GM19238 (cell line): Measurements from ENCODE around the gene TCF12.

Source experiments
- DNase-seq: peaks from one replicate; pipeline ENCODE4 v3.0.0; 2011; ENCODE audit warnings: low spot score; ENCODE audit not compliant: insufficient read length

TCF12 gene

DNA sequence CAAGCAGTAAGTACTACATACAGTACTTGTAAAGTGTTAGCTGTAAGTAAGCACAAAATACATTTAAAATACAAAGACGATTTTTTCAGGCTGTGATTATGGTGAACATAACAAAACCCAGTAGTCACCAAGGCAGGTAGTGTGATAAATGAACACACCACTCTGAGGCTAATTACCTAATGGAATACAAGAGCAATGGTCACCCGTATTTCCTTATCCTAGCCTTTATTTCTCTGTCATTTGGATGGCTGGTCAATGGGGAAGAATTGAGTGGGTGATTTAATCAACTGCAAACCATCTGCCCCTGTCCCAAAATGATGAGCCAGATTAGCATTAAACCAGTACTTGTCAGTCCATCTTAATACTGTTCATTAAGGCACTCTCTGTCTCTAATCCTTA lies 368.7 kb downstream of the TCF12 start:
- no peak for DNase-seq

DNA sequence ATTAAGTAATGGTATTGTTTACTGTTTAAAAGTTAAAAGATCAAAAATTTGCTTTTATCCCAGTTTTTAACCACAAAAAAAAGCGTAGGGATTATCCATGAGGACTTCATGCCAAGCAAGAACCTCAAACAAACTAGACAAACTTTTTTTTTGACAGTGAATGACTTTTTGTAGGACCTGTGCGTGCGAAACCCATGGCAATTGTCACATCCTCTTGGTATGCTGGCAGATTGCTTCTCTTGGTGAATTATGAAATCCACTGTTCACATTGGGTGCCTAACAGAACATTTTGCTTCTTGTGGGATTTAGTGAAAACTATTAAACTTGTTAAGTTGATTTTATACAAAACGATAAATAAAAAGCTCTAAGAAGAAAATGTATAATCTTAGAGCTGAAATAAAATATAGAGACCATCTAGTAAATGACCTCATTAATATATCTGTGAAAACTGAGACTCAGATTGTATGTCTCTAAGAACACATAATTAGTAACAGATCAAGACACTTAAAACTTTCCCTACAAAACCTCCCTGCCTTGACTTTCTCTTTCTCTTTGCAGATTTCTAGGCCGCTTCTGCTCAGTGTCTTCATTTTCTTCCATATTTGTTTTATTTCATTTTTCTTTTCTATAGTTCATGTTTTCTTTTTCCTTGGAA lies 370.6 kb downstream of the TCF12 start:
- DNase-seq = no peak

DNA sequence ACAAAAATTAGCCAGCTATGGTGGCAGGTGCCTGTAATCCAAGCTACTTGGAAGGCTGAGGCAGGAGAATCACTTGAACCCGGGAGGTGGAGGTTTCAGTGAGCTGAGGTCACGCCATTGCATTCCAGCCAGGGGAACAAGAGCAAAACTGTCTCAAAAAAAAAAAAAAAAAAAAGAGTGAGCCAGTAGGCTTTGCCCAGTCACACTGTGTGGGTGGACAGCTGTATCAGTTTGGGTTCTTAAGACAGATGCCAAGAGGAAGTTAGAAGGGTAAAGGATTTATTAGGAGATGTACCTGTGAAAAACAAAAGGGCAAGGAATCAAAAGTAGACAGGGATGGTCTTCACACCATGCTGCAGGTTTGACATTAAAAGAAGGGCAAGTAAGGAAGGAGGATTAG lies 371.7 kb downstream of the TCF12 start:
- no peak for DNase-seq

DNA sequence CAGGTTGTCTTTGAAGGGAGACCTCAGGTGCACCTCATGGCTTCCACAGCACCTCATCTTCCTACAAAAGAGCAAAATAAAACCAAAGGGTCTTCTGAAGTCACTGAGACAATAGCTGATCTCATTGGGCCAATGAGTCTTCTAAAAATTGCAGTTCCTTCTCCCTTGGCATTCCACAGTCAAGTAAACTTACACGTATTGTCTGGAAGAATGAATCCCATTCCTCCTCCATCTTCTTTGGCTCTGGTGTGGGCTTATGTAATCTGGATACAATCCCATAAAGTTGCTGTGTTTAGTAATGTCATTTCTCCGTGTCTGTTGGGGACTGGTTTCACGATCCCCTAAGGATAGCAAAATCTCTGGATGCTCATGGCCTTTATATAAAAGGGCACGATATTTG lies 372.4 kb downstream of the TCF12 start:
- DNase-seq = no peak

DNA sequence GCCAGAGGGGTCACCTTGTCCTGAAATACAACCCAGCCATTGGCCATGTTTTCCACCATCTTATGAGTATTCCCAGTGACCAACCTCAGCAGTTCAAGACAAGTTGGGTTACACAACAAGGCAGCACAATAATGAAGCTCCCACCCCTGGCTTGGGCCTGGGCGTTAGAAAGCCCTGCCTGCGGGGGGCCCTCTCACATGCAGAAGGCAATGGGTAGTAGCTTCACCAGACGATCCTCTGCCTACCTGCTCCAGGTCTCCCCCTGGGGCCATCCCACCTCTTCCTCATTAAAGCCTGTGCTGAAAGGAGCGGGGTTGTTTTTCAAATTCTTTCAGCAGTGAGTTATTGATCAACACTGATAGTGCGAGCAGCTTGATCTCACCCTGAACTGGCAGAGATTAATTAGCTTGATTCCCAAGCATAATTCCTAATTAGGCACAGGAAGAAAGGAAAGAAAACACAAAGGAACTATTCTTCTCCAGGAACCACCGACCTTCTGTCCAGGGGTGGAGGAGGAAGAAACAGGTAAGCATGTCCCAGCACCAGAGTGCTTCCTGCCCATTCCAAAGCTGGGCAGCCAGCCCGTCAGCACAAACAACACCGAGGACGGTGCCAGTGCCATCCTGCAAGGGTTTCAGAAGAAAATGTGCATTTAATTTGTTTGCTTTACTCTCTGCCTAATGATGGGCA lies 378.2 kb downstream of the TCF12 start:
- DNase-seq = no peak

DNA sequence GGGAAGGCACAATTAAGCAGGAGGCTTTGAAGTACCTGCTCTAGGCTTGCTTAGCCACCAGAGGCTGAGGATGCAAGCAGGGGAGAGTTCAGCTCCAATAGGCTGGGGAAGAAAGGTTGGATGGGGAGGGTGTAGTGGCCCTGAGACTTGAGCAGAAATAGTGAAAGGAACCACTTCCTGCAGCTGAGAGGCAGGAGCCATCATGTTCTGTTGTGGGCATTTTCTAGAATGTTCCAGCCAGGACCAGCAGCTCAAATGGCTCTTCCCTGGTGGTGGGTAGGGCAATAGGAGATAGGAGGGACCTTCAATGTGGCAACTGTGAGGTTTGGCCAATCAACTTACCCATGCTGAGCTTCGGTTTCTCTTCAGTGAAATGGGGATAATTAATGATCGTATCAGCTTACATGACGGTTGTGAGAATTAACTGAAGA lies 378.7 kb downstream of the TCF12 start:
- DNase-seq = no peak

DNA sequence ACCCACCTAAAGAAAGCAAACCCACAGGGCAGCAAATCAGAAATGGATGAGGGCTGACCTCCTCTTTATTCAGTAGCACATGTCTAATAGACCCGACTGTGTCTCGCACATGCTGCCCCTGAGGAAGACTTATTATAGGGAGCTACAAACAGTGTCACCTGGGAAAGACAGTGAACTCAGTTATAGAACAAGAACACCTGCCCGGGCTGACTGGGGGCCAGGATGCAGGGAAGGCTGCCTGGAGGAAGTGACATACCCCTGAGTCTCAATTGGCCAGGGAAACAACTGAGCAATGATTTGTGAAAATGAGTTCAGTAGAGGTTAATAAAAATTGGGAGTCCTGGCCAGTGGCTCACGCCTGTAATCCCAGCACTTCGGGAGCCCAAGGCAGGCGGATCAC lies 379.2 kb downstream of the TCF12 start:
- no peak for DNase-seq

DNA sequence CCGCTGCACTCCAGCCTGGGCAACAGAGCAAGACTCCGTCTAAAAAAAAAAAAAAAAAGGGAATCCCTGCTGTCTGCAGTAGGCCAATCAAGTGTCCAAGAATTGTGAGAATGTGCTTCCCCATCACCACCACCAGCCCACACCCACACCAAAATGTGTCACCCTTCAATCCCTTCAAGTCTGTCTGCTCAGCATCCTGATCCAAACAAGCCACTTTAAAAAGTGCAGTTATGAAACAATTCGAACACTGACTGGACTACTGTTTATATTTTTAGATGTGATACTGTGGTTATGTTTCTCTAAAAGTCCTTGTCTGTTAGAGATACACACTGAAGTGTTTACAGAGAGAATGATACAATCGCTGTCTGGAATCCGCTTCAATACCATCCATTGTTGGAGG lies 379.8 kb downstream of the TCF12 start:
- no peak for DNase-seq

DNA sequence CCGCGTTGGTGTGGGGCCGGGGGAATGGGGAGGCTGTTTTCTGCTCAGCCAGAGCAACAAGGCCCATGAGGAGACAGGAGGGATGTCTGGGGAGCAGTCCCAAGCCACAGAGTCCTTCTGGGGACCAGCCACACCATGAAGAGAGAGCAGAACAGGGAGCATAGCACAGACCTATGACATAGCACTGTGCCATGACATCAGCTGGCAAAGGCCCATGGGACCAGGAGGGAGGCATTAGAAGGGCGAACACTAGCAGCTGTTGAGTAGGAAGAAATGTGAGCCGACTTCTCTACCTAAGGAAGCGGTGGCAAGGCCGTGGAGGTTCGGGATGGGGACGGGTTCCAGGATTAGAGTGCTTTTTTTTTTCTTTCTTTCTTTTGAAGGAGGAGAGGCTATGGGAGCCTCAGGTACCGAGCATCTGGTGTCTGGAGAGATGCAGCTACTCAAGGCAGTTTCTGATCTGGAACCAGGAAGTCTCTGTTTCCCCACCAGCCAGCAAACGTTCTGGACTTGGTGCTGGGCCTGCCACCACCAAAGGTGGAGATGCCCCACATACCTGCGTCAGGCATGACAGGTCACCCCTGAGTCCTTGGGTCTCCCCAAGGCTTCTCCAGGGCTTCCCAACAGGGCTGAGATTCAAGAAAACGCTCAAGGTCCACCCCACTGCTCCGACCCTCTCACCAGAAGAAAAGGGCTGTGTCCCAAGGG lies 380.6 kb downstream of the TCF12 start:
- DNase-seq = no peak

DNA sequence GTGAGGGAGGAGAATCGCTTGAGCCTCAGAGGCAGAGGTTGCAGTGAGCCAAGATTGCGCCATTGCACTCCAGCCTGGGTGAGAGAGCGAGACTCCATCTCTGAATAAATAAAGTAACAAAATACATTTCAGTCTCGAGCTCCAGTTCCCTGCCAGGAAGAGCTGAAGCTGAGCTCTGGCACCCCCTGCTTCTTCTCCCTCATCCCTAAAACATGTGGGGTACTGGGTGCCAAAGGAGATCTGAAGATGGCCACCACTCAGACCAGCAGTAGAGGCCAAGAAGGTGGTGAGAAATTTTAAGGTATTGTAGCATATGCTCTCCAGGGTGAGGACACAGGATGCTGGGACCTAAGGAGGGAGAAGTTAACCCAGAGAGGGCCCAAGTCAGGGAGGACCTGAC lies 382.9 kb downstream of the TCF12 start:
- no peak for DNase-seq

DNA sequence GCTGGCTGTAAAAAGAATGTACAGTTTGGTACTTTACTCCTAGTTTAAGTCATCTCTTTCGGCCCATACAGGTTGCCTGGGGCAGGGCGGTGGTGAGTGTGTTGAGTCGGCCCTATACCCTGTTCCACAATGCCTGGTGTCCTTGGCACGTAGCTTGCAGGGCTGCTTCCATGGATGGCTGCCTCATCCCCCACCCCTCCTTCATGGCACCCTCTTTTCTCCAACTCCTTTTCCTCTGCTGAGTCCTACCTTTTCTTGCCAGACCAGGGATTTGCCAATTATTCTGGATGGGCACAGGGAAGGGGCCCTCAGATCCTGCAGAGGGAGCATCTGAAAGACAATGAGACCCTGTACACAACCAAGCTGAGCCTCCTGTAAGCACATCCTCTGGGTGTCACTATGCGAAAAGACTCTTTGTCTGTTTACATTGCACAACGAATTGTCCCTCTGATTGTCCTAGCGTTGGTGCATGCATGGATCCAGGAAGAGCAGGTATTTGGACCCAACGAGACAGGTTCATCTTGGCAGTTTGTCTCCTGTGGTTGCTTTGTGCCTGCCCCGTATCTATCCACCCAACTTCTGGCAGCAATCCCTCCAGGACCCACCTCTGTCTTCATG lies 384.3 kb downstream of the TCF12 start:
- DNase-seq = no peak

DNA sequence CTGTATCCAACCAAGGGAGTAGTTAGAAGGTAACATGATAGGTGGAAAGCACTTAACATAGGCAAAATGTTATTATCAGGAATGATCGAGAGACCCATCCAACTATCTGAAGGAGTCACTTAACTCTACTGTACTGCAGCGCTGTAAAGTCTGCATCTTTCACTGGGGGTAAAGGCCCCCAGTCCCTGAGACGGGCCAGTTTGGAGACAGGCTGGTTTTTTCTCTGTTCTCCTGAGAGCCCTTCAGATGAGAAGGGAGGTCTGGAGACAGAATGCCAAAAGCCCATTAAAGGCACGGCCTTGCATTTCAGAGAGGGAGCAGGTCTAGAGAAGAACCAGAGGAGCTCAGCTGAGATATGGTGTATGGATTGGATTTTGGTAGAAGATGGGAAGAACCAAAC lies 386.6 kb downstream of the TCF12 start:
- no peak for DNase-seq

DNA sequence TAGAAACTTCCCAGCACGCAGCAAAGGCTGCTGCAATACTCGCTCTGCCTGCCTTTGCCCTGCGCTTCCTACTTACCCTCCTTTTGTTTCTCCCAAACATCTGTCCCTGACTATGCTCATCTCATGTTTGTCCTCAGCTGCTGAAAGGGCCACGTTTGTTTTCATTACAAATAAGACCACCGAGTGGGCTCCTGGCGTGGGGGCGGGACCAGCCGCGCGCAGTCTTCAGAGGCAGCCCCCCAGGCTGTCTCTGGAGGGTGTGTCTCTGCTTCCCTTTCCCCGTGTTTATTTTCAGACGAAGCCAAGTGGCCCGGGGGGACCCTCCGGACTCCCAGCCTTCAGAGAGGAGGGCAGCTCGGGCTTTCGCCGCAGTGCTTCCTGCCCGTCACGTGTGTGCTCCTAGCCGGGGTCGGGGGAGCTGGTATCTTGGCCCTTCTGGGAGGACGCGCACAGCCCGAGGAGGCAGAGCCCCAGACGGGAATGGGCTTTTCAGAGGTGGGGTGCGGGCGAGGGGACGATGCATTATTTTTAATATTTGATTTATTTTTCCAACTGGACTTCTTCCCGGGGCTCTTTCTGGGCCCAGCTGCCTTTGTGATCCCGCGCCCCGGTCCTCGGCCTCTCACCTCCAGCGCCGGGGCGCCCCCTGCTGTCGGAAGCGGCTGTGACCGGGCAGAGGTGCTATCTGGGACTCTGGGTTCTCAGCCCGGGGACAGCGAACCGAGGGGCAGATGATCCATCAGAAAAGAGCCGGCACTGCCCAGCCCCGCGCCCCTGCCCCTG lies 387.9 kb downstream of the TCF12 start:
- DNase-seq = peak; percentile 79

DNA sequence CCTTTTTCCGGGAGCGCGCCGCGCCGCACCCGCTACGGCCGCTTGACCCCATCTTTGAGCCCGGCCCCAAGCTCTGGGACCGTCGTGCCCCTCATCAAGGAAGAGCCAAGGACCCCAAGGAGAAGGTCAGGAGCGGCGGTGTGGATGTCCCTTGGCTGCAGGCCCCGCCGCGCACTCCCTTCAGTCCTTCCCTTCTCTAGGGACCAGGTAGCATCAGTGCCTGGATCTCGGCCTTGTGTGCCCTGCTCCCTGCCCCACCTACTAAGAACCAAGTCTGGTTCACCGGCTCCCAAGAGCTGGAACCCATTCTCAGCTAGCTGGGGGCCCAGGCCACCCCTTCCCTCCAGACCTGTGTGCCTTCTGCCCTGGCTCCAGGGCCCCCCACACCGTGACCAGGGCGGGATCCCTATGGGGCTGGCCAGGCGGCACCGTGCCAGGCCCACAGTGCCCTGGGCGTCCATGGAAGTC lies 388.5 kb downstream of the TCF12 start:
- no peak for DNase-seq

DNA sequence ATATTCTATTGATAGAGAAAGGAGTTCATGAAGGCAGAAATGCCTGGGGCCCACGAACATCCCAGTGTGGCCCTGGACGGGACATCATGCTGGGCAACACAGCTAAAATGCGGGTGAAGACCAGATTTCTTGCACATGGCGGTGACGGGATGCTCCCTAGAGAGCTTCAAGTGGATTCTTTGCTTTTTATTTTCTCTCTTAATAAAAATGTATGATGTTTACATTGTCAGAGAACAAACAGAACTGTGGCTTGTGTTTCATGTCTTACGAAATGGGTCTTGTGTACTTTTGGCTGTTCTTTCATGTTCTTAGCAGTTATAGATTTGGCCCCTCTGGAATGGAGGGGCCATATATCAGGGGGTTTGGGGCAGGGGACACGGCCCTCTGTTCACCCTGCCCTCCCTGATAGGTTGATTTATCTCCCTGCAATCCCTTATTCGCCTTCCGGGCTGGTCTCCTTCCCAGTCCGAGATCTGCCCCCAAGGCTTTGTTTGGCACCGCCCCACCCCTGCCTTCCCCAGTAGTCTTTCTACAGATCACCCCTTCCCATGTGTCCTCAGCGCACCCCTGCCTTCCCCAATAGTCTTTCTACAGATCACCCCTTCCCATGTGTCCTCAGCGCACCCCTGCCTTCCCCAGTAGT lies 389.2 kb downstream of the TCF12 start:
- DNase-seq = no peak

DNA sequence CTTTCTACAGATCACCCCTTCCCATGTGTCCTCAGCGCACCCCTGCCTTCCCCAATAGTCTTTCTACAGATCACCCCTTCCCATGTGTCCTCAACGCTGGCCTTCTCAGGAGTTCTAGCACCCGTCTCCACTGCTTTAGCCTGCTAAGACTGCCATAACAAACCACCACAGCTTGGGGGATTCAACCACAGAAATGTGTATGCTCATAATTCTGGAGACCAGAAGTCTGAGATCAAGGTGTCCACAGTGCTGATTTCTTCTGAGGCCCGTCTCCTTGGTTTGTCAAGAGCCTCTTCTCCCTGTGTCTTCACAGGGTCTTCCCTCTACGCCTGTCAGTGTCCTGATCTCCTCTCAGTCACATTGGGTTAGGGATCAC lies 389.7 kb downstream of the TCF12 start:
- no peak for DNase-seq

DNA sequence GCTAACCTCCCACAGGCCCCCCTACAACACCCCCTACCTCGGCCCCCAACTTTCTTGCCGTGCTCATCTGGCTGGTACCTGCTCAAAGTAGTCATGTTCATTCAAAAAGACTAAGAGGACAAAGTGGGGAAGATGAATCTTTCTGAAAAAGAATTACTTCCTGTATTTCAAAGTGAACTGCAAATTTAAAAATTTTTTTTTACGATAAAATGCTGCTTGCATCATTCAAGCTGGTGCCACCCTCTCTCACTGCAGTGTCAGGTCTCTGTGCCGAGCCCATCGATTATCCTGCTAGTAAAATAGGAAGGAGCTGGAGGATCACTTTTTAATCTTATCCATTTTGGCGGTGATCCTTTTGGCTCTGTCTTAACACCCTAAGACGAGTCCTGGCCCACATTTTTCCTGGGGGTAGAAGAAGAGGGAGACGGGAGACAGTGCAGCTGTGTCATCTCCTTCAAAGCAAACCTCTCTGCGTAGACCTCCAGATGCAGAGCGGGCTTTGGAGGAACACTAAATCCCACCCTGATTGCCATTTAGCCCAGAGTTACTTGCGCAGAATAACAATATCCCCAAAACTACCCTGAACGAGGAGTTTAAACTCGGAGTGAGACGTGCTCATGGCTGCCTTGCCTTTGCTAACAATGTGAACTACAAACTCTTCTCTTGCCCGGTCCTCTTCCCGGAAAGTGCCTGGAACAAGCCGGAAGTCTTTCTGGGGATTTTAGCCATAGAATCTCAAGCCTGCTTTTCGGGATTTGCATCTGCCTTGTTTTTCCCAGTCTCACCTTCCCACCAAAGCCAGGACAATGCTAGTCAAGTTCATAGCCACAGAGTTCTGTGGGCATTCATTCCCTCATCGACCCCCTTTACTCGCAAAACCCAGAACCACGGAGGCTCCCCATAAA lies 391.7 kb downstream of the TCF12 start:
- no peak for DNase-seq

DNA sequence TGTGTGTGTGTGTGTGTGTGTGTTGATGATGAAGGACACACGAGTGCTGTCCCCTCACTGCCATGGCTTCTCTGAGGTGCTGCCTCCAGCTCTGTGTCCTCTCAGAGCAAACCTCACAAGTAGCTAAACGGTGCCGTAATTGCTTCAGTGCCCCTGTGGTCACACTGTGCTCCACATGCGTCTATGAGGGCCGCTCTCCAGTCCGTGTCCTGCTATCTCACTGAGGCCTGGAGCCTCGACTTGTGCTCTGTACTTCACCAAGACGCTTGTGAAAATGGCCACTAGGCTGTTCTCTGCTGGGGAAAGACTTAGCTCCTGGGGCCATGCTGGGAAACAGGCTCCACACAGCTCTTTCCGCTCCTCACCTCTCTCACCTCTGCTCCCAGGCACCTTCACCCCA lies 392.4 kb downstream of the TCF12 start:
- no peak for DNase-seq

DNA sequence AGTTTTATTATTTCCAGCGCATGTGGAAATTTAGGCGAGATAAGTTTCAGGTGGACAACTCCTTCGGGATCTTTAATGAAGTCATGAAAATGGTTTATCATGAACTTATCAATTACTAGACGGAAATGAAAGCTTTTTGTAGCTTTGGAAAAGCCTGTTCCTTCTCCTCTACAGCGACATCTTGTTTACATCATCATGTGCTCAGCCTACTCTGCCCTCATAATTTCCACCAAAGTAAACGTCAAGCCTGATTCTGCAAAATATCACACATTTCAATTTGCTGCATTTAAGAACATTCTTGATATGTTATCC lies 393.5 kb downstream of the TCF12 start:
- no peak for DNase-seq
